ENCODE data around the gene ZNF705A.
"Not testable (repeated sequence)": the region's sequence is repeated elsewhere in the genome, so short reads cannot be mapped to it uniquely, and the experiment has no call there.

ZNF705A gene

DNA sequence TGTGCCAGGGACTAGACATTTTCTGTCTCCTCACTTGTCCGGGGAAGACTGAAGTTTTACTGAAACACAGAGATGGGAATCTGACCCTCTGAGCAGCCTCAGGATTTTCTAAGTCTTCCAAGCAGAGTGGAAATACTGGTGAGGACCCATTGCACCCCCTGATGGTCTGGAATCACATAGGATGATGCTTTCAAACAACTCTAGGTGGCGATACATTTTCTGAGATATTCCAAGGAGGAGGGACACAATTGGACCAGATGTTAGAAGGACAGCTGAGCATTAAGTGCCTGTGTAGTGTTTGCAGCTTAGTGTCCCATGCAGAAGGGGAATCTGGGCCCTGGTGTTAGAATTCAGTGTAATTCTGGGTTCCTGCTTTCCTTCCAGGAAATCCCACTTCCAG, 31.3 kb downstream of the ZNF705A start:
- DNase-seq: not testable (repeated sequence)

- not testable (repeated sequence) for DNase-seq
Measured at GRCh38 chr12:8197685-8198308, 41.0 kb downstream of the ZNF705A start.

GRCh38 chr12:8218711-8219382, 62.0 kb downstream of the ZNF705A start:
- not testable (repeated sequence) for DNase-seq

GRCh38 chr12:8221375-8221774, 64.6 kb downstream of the ZNF705A start:
- DNase-seq: not testable (repeated sequence)

GRCh38 chr12:8221844-8222243, 65.0 kb downstream of the ZNF705A start:
- DNase-seq: not testable (repeated sequence)

GRCh38 chr12:8222303-8222702, 65.5 kb downstream of the ZNF705A start:
- not testable (repeated sequence) for DNase-seq

GRCh38 chr12:8223646-8224045, 66.8 kb downstream of the ZNF705A start:
- DNase-seq: not testable (repeated sequence)

DNA sequence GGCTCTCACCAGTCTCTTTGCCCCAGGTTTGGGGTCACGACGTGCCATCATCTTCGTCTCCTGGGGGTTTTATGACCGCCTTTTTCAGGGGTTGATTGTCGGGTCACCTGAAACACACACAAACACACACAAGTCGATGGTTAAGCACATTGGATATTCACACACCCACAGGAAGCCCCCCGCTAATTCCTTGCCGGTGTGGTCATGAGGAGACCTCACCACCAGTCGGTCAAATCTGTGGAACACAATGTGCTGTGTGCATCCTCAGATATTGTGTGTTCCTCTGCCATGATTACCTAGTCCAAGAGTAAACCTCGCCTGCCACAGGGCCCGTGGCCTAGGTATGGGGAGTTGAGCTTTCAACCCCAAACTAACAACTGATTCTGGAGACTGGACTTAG, 68.0 kb downstream of the ZNF705A start:
- not testable (repeated sequence) for DNase-seq

- no peak for DNase-seq
Measured at GRCh38 chr12:8226355-8226754, 69.5 kb downstream of the ZNF705A start.

- not testable (repeated sequence) for DNase-seq
Measured at GRCh38 chr12:8226992-8227731, 70.3 kb downstream of the ZNF705A start, which contains the start of gene FAM90A1. Gene FAM90A1, minus strand, starts transcription at chr12:8227618. Its CDS starts 2,786 bp downstream, at chr12:8224832.

DNA sequence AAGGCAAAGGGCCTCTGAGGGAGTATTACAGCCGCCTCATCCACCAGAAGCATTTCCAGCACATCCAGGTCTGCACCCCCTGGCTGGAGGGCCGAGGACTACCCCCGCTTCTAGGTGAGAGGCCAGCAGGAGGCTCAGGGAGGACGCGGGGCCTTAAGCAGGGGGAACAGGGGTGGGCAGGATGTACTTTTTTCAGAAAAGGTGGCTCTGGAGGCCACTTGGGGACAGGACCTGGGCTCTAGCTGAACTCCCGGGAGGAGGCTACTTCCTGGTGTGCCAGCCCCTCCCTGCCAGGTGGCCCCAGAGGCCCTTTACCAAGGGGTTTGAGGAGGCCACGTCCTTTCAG, 70.9 kb downstream of the ZNF705A start:
- not testable (repeated sequence) for DNase-seq

DNA sequence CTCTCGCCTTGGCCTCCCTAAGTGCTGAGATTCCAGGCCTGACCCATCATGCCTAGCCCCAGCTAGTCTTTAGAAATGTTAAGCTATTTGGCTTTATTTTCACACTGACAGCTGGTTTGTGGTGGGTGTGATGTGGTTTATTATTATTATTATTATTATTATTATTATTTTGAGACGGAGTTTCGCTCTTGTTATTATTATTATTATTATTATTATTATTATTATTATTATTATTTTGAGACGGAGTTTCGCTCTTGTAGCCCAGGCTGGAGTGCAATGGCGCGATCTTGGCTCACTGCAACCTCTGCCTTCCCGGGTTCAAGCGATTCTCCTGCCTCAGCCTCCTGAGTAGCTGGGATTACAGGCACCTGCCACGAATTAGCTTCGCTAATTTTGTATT, 71.8 kb downstream of the ZNF705A start:
- not testable (repeated sequence) for DNase-seq

GRCh38 chr12:8229486-8229885, 72.7 kb downstream of the ZNF705A start:
- DNase-seq: not testable (repeated sequence)

Measured in activated CD4-positive, alpha-beta T cell treated with anti-CD3 and anti-CD28 coated beads, Interleukin-2, amount 50 U/mL, for 4 hours (primary cell).